GM13977 (cell line): Measurements from ENCODE around the gene FLNA.

Experiments used
- DNase-seq: peaks from one replicate; pipeline ENCODE4 v3.0.0; 2012; ENCODE audit warnings: low spot score
- in situ Hi-C: fragments of 300-500 bp; cut with MboI; formaldehyde crosslinking; loops from one replicate; pipeline ENCODE4 v1.12.0; 2022; ENCODE audit warnings: low sequenced_read_pairs, low pct_unique_long_range_greater_than_20kb, mixed read lengths, inconsistent platforms; ENCODE audit not compliant: unreplicated experiment
- TF ChIP-seq, protein P1 (sequence below): IDR thresholded peaks from 2 replicates; pipeline ENCODE4 v1.5.1; 2012; ENCODE audit warnings: mild to moderate bottlenecking, control low read depth; ENCODE audit not compliant: insufficient read depth; ENCODE audit errors: extremely low read depth, missing control alignments

The FLNA gene

DNA sequence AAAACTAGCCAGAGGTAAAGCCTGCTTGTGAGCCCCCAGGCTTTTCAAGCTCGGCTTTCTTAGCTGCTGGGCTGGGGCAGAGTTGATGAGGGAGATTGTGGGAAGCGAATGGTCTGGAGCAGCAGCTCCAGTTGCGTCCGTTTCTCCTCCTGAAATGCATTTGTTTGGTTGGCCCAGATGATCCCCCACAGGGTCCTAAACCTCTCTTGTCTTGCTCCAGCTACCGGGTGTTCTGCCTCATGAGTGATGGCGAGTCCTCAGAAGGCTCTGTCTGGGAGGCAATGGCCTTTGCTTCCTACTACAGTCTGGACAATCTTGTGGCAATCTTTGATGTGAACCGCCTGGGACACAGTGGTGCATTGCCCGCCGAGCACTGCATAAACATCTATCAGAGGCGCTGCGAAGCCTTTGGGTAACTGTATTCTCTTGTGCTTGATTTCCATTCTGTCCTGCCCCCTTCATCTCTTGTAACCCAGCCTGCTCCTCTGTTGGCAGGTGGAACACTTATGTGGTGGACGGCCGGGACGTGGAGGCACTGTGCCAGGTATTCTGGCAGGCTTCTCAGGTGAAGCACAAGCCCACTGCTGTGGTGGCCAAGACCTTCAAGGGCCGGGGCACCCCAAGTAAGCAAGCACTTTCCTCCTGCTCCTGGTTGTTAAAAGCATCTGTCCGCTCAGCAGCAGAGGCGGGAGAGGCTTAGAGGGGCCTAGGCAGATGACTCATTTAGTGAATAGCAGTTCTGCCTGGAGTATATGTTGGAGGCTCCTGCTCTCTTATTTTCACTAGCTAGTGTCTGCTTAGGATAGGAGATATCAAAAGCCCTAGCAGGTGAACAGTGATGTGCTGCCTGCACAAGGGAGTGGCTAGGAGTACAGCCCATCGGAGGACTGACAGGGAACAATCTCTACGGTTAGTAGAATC, 63.6 kb downstream of the FLNA start:
- no peak for DNase-seq
- in situ Hi-C loops, result no loop called here
- TF ChIP-seq, protein P1, sequence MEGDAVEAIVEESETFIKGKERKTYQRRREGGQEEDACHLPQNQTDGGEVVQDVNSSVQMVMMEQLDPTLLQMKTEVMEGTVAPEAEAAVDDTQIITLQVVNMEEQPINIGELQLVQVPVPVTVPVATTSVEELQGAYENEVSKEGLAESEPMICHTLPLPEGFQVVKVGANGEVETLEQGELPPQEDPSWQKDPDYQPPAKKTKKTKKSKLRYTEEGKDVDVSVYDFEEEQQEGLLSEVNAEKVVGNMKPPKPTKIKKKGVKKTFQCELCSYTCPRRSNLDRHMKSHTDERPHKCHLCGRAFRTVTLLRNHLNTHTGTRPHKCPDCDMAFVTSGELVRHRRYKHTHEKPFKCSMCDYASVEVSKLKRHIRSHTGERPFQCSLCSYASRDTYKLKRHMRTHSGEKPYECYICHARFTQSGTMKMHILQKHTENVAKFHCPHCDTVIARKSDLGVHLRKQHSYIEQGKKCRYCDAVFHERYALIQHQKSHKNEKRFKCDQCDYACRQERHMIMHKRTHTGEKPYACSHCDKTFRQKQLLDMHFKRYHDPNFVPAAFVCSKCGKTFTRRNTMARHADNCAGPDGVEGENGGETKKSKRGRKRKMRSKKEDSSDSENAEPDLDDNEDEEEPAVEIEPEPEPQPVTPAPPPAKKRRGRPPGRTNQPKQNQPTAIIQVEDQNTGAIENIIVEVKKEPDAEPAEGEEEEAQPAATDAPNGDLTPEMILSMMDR, result no peak

DNA sequence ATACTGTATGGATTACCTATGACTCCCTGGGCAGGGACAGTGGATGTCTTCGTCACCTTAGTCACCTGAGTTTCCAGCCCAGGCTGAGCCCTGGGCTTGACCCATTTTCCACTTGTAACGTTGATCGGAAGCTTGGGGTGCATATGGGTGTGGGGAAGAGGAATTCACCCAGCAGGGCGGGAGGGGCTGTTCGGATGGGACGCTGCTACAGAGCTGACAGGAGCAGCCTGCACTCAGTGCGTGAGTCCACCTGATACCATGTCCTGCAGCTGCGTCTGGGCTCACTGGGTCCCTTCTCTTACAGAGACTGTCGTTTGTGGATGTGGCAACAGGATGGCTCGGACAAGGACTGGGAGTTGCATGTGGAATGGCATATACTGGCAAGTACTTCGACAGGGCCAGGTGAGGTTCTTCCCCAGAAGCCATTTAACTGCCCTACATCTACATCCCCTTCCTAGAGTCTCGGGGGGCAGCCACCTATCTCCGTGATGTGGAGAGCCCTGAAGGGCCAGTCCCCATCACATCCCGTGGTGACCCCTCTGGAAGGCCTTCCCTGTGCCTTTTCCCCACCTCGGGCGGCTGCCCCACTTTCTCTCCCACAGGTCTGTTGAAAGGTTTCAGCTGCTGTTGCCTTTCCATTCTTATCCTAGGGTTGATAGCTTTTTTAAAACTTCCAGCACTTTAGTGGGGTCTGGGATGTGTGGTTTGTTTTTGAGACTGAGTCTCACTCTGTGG, 65.2 kb downstream of the FLNA start:
- no peak for DNase-seq
- TF ChIP-seq, protein P1, result no peak
- in situ Hi-C loops, result no loop called here

- TF ChIP-seq, protein P1, result peak; percentile 71
- in situ Hi-C loops, result no loop called here
- peak; percentile 59 for DNase-seq
Measured at GRCh38 chrX:154308108-154308946, 66.1 kb downstream of the FLNA start.

GRCh38 chrX:154307202-154307601, 67.2 kb downstream of the FLNA start:
- TF ChIP-seq, protein P1, result no peak
- DNase-seq, result no peak
- in situ Hi-C loops, result no loop called here

GRCh38 chrX:154305541-154306205, 68.8 kb downstream of the FLNA start:
- TF ChIP-seq, protein P1, result no peak
- in situ Hi-C loops, result no loop called here
- DNase-seq, result no peak
